HepG2 (cell line): ENCODE data around the gene AP3B1. TPM values are rescaled to one million over a fixed set of nuclear protein-coding genes. Genes with fewer than 3 reads are reported as not detected.

Experiments
- ARNT ChIP-seq: fragments of 450-650 bp; IDR thresholded peaks from 2 replicates; pipeline ENCODE4 v1.6.1; 2017
- CBFB ChIP-seq: sonication (generic); formaldehyde crosslinking; IDR thresholded peaks from 2 replicates; pipeline ENCODE4 v1.4.0; 2020; ENCODE audit warnings: missing genetic modification reagents
- FOXO4 ChIP-seq: sonication (generic); formaldehyde crosslinking; conservative IDR thresholded peaks from 2 replicates; pipeline ENCODE4 v1.8.1; 2023; ENCODE audit warnings: missing genetic modification reagents
- GZF1 ChIP-seq: sonication (generic); formaldehyde crosslinking; IDR thresholded peaks from 2 replicates; pipeline ENCODE4 v1.5.1; 2020; ENCODE audit warnings: mild to moderate bottlenecking, missing genetic modification reagents
- HDAC6 ChIP-seq: fragments of 200-600 bp; sonication (generic); IDR thresholded peaks from 2 replicates; pipeline ENCODE4 v1.7.0; 2017; ENCODE audit warnings: mild to moderate bottlenecking, antibody characterized with exemption, low read length, low read depth
- MAZ ChIP-seq, 2 experiments: sonication (generic) in 1 of 2; formaldehyde crosslinking in 1 of 2; IDR thresholded peaks; 2 replicates each; pipeline versions ENCODE4 v1.5.0 to v1.6.1; 2012 to 2020; ENCODE audit warnings: low read depth in 2 of 2, mild to moderate bottlenecking in 2 of 2, borderline replicate concordance in 1 of 2, improper control_type of control experiment in 1 of 2, low read length in 1 of 2, missing genetic modification reagents in 1 of 2, moderate library complexity in 1 of 2
- POGZ ChIP-seq: sonication (generic); formaldehyde crosslinking; IDR thresholded peaks from 2 replicates; pipeline ENCODE4 v1.4.0; 2020; ENCODE audit warnings: mild to moderate bottlenecking, missing genetic modification reagents
- SAFB2 ChIP-seq: sonication (generic); formaldehyde crosslinking; IDR thresholded peaks from 2 replicates; pipeline ENCODE4 v1.5.1; 2020; ENCODE audit warnings: missing genetic modification reagents, low read depth, mild to moderate bottlenecking, borderline replicate concordance
- SPEN ChIP-seq: sonication (generic); formaldehyde crosslinking; IDR thresholded peaks from 2 replicates; pipeline ENCODE4 v1.5.1; 2020; ENCODE audit warnings: low read depth, mild to moderate bottlenecking, missing genetic modification reagents
- U2AF1 ChIP-seq: fragments of 200-400 bp; formaldehyde crosslinking; optimal IDR thresholded peaks from 2 replicates; pipeline ENCODE3; 2017; ENCODE audit warnings: mild to moderate bottlenecking, low read depth, low read length
- XBP1 ChIP-seq: sonication (generic); formaldehyde crosslinking; IDR thresholded peaks from 2 replicates; pipeline ENCODE4 v1.5.0; 2020; ENCODE audit warnings: missing genetic modification reagents
- ZBTB4 ChIP-seq: sonication (generic); formaldehyde crosslinking; IDR thresholded peaks from 2 replicates; pipeline ENCODE4 v1.4.0; 2020; ENCODE audit warnings: missing genetic modification reagents, mild to moderate bottlenecking, borderline replicate concordance
- ZMYM4 ChIP-seq: sonication (generic); formaldehyde crosslinking; IDR thresholded peaks from 2 replicates; pipeline ENCODE4 v1.8.1; 2023; ENCODE audit warnings: mild to moderate bottlenecking, missing genetic modification reagents
- ZNF501 ChIP-seq: sonication (generic); formaldehyde crosslinking; IDR thresholded peaks from 2 replicates; pipeline ENCODE4 v1.5.1; 2020; ENCODE audit warnings: mild to moderate bottlenecking, moderate library complexity, missing genetic modification reagents
- ZNF598 ChIP-seq: sonication (generic); formaldehyde crosslinking; IDR thresholded peaks from 2 replicates; pipeline ENCODE4 v1.5.1; 2020; ENCODE audit warnings: mild to moderate bottlenecking, missing genetic modification reagents, borderline replicate concordance
- ZNF792 ChIP-seq: IDR thresholded peaks from 2 replicates; pipeline ENCODE4 v1.6.1; 2016
- polyA plus RNA-seq, 8 experiments: library from polyadenylated mRNA; depleted of rRNA in 3 of 8; stranded (reverse) in 7 of 8; unstranded in 1 of 8; fragments of >200 nt; fragmentation: Illumina TruSeq in 4 of 8; extraction: Trizol in 4 of 8; gene quantifications; 2 replicates each; pipeline versions ENCODE4 v1.2.1 to v1.2.3, GENCODE V29; 2011 to 2016; ENCODE audit warnings: low read depth in 4 of 8, missing spikeins in 1 of 8, mixed read lengths in 1 of 8; ENCODE audit not compliant: insufficient read depth in 1 of 8
- total RNA-seq, 5 experiments: library from RNA; depleted of rRNA; stranded (reverse); fragments of >200 nt; fragmentation: Illumina TruSeq; extraction: Trizol; gene quantifications; 2 replicates each; pipeline ENCODE4 v1.2.3, GENCODE V29; 2016; ENCODE audit warnings: low read depth in 1 of 5
- TF ChIP-seq, protein P1 (sequence below): sonication (generic); formaldehyde crosslinking; IDR thresholded peaks from 2 replicates; pipeline ENCODE4 v1.4.0; 2020; ENCODE audit warnings: missing genetic modification reagents, borderline replicate concordance
- TF ChIP-seq, protein P2 (sequence below): sonication (generic); formaldehyde crosslinking; IDR thresholded peaks from 2 replicates; pipeline ENCODE4 v1.4.0; 2020; ENCODE audit warnings: mild to moderate bottlenecking, missing genetic modification reagents

AP3B1 gene
- total and polyA plus RNA-seq, 2 of the 13 experiments (the other 11 are each of a cell fraction or from before 2014, with no cell fraction given), result 37.7 to 51.2 TPM

GRCh38 chr5:78294248-78295034, at the start of gene AP3B1 (continued):
- 0 out of 2 replicates have a peak, but pooled peaks have one; percentile 6 for TF ChIP-seq GZF1 (CRISPR knock-in tag)
- TF ChIP-seq ZMYM4, result peak; percentile 96
- TF ChIP-seq U2AF1, result no peak
- 0 out of 2 replicates have a peak, but pooled peaks have one; percentile 63 for TF ChIP-seq MAZ (IDR thresholded peaks at IDR 0.05; ENCODE audit: borderline replicate concordance, low read depth, low read length)
- peak; percentile 61 for TF ChIP-seq MAZ (CRISPR knock-in tag; IDR thresholded peaks at IDR 0.05; ENCODE audit: low read depth)
- peak; percentile 95 for TF ChIP-seq POGZ (CRISPR knock-in tag)
- TF ChIP-seq HDAC6, result no peak
- TF ChIP-seq, protein P1, sequence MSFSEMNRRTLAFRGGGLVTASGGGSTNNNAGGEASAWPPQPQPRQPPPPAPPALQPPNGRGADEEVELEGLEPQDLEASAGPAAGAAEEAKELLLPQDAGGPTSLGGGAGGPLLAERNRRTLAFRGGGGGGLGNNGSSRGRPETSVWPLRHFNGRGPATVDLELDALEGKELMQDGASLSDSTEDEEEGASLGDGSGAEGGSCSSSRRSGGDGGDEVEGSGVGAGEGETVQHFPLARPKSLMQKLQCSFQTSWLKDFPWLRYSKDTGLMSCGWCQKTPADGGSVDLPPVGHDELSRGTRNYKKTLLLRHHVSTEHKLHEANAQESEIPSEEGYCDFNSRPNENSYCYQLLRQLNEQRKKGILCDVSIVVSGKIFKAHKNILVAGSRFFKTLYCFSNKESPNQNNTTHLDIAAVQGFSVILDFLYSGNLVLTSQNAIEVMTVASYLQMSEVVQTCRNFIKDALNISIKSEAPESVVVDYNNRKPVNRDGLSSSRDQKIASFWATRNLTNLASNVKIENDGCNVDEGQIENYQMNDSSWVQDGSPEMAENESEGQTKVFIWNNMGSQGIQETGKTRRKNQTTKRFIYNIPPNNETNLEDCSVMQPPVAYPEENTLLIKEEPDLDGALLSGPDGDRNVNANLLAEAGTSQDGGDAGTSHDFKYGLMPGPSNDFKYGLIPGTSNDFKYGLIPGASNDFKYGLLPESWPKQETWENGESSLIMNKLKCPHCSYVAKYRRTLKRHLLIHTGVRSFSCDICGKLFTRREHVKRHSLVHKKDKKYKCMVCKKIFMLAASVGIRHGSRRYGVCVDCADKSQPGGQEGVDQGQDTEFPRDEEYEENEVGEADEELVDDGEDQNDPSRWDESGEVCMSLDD, result no peak
- no peak for TF ChIP-seq ARNT
- TF ChIP-seq FOXO4, result no peak
- TF ChIP-seq ZNF792 (CRISPR knock-in tag), result peak; percentile 72; the same call in 1 of the 2 replicates
- peak; percentile 54; the same call in 1 of the 2 replicates for TF ChIP-seq SAFB2 (CRISPR knock-in tag)
- TF ChIP-seq ZNF501 (CRISPR knock-in tag), result peak; percentile 80
- peak; percentile 66 for TF ChIP-seq SPEN (CRISPR knock-in tag)
- TF ChIP-seq XBP1 (CRISPR knock-in tag), result no peak
- TF ChIP-seq, protein P2, sequence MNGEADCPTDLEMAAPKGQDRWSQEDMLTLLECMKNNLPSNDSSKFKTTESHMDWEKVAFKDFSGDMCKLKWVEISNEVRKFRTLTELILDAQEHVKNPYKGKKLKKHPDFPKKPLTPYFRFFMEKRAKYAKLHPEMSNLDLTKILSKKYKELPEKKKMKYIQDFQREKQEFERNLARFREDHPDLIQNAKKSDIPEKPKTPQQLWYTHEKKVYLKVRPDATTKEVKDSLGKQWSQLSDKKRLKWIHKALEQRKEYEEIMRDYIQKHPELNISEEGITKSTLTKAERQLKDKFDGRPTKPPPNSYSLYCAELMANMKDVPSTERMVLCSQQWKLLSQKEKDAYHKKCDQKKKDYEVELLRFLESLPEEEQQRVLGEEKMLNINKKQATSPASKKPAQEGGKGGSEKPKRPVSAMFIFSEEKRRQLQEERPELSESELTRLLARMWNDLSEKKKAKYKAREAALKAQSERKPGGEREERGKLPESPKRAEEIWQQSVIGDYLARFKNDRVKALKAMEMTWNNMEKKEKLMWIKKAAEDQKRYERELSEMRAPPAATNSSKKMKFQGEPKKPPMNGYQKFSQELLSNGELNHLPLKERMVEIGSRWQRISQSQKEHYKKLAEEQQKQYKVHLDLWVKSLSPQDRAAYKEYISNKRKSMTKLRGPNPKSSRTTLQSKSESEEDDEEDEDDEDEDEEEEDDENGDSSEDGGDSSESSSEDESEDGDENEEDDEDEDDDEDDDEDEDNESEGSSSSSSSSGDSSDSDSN (CRISPR knock-in tag), result peak; percentile 64
- no peak for TF ChIP-seq ZBTB4 (CRISPR knock-in tag)
- 0 out of 2 replicates have a peak, but pooled peaks have one; percentile 18 for TF ChIP-seq CBFB
- TF ChIP-seq ZNF598 (CRISPR knock-in tag), result peak; percentile 83; the same call in 1 of the 2 replicates
